ENCODE measurements around the gene PI4KB. TPM values are rescaled to one million over a fixed set of nuclear protein-coding genes. Genes with fewer than 3 reads are reported as not detected.
A peak's percentile ranks its signal among the peaks of the same experiment; 100 is the strongest.
"Not testable (repeated sequence)": the region's sequence is repeated elsewhere in the genome, so short reads cannot be mapped to it uniquely, and the experiment has no call there.

The PI4KB gene
- total and polyA plus RNA-seq, 2 of the 13 experiments (the other 11 are each of a cell fraction or from before 2014, with no cell fraction given), result 19.5 to 29.3 TPM

GRCh38 chr1:151352021-151352718, 25.0 kb upstream of the PI4KB start:
- 44% methylated on average over 6 of the region's 6 CpGs for WGBS (ENCODE audit: low lambda C conversion rate)
- Histone ChIP-seq H3K27ac (ENCODE audit: extremely low read length, insufficient read depth, low read length) (no peak overlapping the region), H3K36me3 (replicated peaks in 1 of 2; ENCODE audit: control insufficient read depth in 1 of 2, insufficient read depth in 2 of 2, low read length in 2 of 2) (no peaks in the 10 kb centered on the region), H3K9ac (ENCODE audit: insufficient read depth, low read depth, low read length) (no peak overlapping the region), H3K9me3 (ENCODE audit: low read length) (peaks cover 7% of the 10 kb centered on the region), H3K4me3 (replicated peaks in 1 of 3; ENCODE audit: insufficient read depth in 1 of 3, low read depth in 2 of 3, low read length in 3 of 3) (no peak overlapping the region), H4K20me1 (ENCODE audit: insufficient read depth, low read length) (no peaks in the 10 kb centered on the region), H3K79me2 (ENCODE audit: insufficient read depth, low read length) (no peaks in the 10 kb centered on the region), H3K4me1 (ENCODE audit: insufficient read depth, low read length) (peaks cover 16% of the 10 kb centered on the region), H3K4me2 (ENCODE audit: low read depth, low read length) (0 out of 2 replicates have a peak overlapping the region, but pooled peaks have one; percentile 5), H2AFZ (ENCODE audit: low read length) (no peak overlapping the region), H3K27me3 (ENCODE audit: control insufficient read depth in 1 of 2, insufficient read depth in 2 of 2, low read length in 2 of 2) (no peaks in the 10 kb centered on the region)
- in situ Hi-C loops (cut with HindIII; ENCODE audit: extremely low pct_ligation_motif_present, low pct_unique_long_range_greater_than_20kb), result no loop called here
- intact Hi-C loops (cut with micrococcal nuclease; ENCODE audit: unreplicated experiment), result loop anchor here (1.0 kb wide), 1 partner anchor 20 kb away; the partner anchor contains the start of gene SELENBP1
- peak; percentile 24 for DNase-seq (ENCODE audit: low spot score)
- CTCF ChIA-PET (ENCODE audit: low intra/inter-chr PET ratio, low total read pairs), result no interaction called here
- no peak for ATAC-seq
- no TSS peak for BruUV-seq (replicated peaks)
- POLR2A ChIA-PET, result interaction anchor here (0.6 to 2.0 kb wide), 2 partner anchors 20 to 24 kb away, joined by 4 to 5 read pairs; partner anchors contain the start of genes PI4KB and SELENBP1
- TF ChIP-seq ZFP36 (IDR thresholded peaks at IDR 0.05; ENCODE audit: borderline replicate concordance, low read depth, low read length, partially characterized antibody) (peak; percentile 83), ZNF780A (CRISPR knock-in tag; IDR thresholded peaks at IDR 0.05) (peak; percentile 91), ZNF775 (CRISPR knock-in tag; IDR thresholded peaks at IDR 0.05; ENCODE audit: borderline replicate concordance) (no peak), FOSL2 (CRISPR knock-in tag; IDR thresholded peaks at IDR 0.05) (peak; percentile 52; the same call in 1 of the 2 replicates), NFRKB (IDR thresholded peaks at IDR 0.05) (no peak), TEAD3 (CRISPR knock-in tag; optimal IDR thresholded peaks at IDR 0.05; ENCODE audit: borderline replicate concordance) (no peak)
- no peak for FAIRE-seq

- H3K79me2 ChIP-seq (ENCODE audit: insufficient read depth, low read length); H3K4me2 ChIP-seq (ENCODE audit: low read depth, low read length); DNase-seq (ENCODE audit: low spot score); H2AFZ ChIP-seq (ENCODE audit: low read length); H3K27ac ChIP-seq (ENCODE audit: extremely low read length, insufficient read depth, low read length); H4K20me1 ChIP-seq (ENCODE audit: insufficient read depth, low read length); ATAC-seq; intact Hi-C loops (cut with micrococcal nuclease; ENCODE audit: unreplicated experiment); H3K27me3 ChIP-seq (ENCODE audit: control insufficient read depth in 1 of 2, insufficient read depth in 2 of 2, low read length in 2 of 2); H3K4me3 ChIP-seq (replicated peaks in 1 of 3; ENCODE audit: insufficient read depth in 1 of 3, low read depth in 2 of 3, low read length in 3 of 3); BruUV-seq (replicated peaks); FAIRE-seq; CTCF ChIA-PET (ENCODE audit: low intra/inter-chr PET ratio, low total read pairs); in situ Hi-C loops (cut with HindIII; ENCODE audit: extremely low pct_ligation_motif_present, low pct_unique_long_range_greater_than_20kb); H3K9ac ChIP-seq (ENCODE audit: insufficient read depth, low read depth, low read length); H3K36me3 ChIP-seq (replicated peaks in 1 of 2; ENCODE audit: control insufficient read depth in 1 of 2, insufficient read depth in 2 of 2, low read length in 2 of 2); H3K9me3 ChIP-seq (ENCODE audit: low read length): not testable (repeated sequence)
- H3K4me1 ChIP-seq (ENCODE audit: insufficient read depth, low read length), result peaks cover 19% of the 10 kb centered on the region
- POLR2A ChIA-PET, result interaction anchor here (0.7 to 2.1 kb wide), 2 partner anchors 22 to 24 kb away, joined by 3 to 11 read pairs; partner anchors contain the start of gene SELENBP1
- 36% methylated on average over 9 of the region's 9 CpGs for WGBS (ENCODE audit: low lambda C conversion rate)
- peak; percentile 96 for TF ChIP-seq ZNF441 (CRISPR knock-in tag; IDR thresholded peaks at IDR 0.05; ENCODE audit: borderline replicate concordance)
These were observed 23.1 kb upstream of the PI4KB start for GRCh38 chr1:151350323-151350722.

Data from HepG2 (cell line).